ENCODE measurements around the gene TTC6.

DNA sequence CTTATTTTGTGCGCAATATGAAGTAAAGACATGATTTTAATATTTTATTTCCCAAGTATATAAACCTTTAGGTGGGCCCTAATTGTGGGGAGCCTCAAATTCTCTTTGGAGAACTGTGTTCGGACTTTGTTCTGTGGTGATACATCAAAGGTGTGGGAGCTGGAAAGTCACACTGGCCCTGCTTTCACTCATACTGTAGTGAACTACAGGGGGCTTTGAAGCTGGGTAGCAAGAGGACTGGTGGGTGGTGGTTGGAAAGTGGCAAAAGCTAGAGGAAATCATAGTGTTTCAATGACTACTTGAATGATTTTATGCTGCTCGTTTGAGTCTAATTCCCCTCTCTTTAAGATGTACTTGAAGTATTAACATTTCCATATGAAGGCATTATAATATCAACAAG, 13.2 kb downstream of the TTC6 start:
- TF ChIP-seq CTCF (IDR thresholded peaks at IDR 0.05; ENCODE audit: borderline replicate concordance, extremely low read depth, low read length, poor library complexity, severe bottlenecking) (no peak), EZH2 (IDR thresholded peaks at IDR 0.05; ENCODE audit: borderline replicate concordance, low read depth, low read length, severe bottlenecking) (no peak)

Measured in DND-41 (cell line).